LHCN-M2 (cell line): Measurements from ENCODE around the gene ZNF367. TPM values are rescaled to one million over a fixed set of nuclear protein-coding genes. Genes with fewer than 3 reads are reported as not detected.

Experiments used
- DNase-seq: peaks from one replicate; pipeline ENCODE4 v3.0.0-alpha.2; 2012; ENCODE audit warnings: low read depth
- total RNA-seq: library from RNA; depleted of rRNA; stranded (reverse); fragments of >200 nt; gene quantifications from 2 replicates; pipeline ENCODE4 v1.2.3, GENCODE V29; 2014

Gene ZNF367
- total RNA-seq, 1 experiment from 2014 or later = 21.8 TPM

DNA sequence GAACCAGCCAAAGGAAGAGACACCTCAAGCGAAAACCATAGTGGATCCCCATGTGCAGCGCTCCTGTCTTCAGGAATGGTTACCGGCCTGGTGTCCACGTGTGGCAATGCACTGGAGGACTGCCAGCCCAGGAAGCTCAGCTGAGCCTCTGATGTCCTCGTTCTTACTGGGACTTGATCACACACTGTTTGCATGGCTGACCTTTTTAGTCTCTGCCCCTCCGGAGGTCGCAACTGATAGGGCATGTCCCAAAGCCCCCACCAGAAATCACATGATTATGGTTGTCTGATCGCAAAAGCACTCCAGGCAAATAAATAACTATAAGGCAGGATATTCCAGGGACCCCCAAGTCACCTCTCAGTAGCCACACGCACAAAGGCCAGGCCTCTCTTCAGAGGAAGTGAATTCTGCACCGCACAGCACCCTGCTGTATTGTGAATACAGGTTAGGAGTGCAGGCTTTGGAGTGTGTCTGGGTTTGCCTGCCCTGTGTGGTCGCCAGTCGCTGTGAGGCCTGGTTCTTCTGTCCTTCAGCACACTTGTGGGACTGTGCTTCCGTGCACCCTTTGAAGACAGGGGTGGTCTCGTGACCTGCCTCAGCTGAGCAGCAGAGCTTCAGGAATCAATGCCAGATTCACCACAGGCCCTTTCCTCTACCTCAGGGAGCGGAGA, 18.4 kb upstream of the ZNF367 start:
- no peak for DNase-seq

GRCh38 chr9:96436063-96436455, 17.9 kb upstream of the ZNF367 start:
- no peak for DNase-seq

GRCh38 chr9:96435345-96435744, 17.2 kb upstream of the ZNF367 start:
- DNase-seq = no peak

- DNase-seq = no peak
Measured at GRCh38 chr9:96430377-96430776, 12.2 kb upstream of the ZNF367 start.

DNA sequence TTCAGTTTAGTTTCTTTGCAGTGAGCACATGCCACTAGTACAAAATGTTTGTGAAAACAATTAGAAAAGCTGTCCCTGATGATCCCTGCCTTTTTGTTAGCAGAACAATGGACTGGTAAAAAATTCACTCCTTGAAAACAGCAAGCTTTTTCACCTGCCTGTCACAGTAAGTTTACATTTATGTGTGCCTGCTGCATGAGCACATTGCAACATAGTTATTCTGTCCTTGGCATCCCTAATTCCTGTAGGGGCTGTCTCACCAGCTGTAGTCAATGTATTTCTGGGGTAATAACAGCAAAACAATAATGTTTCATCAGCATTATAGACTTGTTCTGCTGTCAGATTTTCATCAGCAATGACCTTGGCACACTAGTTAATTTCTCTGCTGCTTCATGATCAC, 11.6 kb upstream of the ZNF367 start:
- DNase-seq = no peak

DNA sequence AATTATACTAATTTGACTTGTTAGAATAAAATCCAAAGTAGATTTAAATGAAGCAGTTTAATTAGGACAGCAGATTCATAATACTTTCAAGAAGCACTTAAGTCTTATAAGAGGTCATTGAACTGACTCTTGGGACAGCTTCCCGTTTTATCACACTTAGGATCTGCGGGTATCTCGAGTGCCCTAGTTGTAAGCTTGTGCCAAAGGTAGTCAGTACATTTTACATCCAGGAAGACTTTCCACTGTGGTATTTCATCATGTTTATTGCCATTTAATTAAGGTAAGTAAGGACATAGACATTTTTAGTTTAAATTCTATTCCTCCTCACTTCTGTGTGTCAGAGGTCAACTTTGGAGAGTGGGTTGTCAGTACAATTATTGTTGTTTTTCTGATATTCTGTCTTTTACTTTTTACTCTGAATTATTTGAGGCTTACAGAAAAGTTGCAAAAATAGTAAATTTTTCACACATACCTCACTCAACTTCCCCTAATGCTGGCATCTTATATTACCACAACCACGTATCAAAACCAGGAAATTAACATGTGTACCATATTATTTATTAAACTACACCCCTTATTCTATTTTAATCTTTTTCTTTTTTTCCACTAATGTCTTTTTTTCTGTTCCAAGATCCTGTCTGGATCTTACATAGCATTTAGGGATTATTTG, 7.5 kb upstream of the ZNF367 start:
- DNase-seq = no peak

- no peak for DNase-seq
Measured at GRCh38 chr9:96423985-96424336, 5.8 kb upstream of the ZNF367 start.

- no peak for DNase-seq
Measured at GRCh38 chr9:96423322-96423984, 5.3 kb upstream of the ZNF367 start.

DNA sequence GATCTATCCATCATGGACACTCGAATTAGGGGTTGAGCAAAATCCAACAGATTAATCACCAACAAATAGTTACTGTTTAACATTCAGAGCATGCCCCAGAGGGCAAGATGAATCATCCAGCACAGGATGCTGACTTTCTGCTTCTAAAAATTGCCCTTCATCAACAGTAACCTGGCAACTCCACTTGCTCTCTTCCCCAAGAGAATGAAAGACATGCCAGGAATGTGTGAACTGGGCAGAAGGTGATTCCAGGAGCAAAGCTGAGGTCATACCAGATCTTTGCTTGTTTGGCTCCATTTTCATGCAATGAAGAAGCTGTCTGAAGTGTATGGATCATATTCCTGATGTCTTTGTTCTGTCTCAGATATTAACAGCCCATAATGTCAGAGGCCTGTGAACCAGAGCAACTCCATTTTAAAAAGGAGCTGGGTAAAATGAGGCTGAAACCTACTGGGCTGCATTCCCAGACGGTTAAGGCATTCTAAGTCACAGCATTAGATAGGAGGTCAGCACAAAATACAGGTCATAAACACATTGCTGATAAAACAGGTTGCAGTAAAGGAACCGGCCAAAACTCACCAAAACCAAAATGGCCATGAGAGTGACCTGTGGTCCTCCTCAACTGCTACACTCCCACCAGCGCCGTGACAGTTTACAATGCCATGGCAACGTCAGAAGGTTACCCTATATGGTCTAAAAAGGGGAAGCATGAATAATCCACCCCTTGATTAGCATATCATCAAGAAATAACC, 2.5 kb upstream of the ZNF367 start:
- DNase-seq = peak; percentile 97

DNA sequence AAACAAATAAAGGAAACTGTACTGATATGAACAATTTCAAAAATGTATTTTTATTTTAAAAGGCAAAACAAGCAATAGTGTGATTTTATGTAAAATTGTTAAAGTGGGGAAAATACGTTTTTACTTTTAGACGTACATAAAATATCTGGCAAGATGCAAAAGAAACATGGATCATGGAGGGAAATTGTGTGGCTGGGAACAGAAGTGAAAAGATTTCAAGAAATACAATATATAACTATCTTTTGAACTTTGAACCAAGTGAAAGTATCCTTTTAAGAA, 1.5 kb upstream of the ZNF367 start:
- DNase-seq = no peak

DNA sequence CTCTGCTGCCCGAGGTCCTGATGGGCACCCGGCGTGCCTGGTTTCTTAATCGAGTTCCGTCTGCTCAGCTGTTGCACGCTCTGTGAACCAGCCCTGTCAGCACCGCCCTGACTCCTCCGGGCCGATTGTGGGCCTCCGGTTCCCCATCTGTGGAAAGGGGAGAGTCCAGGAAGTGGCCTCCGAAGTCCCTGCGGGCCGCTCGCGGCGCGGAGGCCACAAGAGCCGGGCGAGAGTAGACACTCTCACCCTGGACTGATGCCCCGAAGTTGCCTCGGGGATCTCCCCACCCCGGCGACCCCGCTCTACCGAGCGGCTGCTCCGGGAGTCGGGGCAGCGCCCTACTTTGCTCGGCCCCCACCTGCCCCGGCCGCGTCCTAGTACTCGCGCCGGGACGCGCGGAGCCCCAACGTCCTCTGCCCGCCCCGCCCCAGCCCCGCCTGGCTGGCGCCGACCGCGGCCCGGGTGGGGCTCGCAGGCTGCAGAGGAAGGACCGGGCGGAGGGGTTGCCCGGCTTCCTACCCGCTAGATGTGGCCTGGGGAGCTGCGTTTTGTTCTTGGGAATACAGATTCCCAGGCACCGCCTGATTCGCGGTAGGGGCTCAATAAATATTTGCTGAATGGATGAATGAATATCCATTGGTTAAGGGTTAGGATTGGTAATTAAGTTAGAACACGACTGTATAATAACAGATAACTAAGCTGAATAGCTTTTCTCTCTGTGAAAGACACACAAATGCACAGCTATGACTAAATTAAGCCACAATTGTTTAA, 935 bp upstream of the ZNF367 start:
- peak; percentile 78 for DNase-seq

GRCh38 chr9:96417661-96418082, 498 bp downstream of the ZNF367 start:
- DNase-seq = no peak

- peak; percentile 76 for DNase-seq
Measured at GRCh38 chr9:96417051-96417586, 1.1 kb downstream of the ZNF367 start.

DNA sequence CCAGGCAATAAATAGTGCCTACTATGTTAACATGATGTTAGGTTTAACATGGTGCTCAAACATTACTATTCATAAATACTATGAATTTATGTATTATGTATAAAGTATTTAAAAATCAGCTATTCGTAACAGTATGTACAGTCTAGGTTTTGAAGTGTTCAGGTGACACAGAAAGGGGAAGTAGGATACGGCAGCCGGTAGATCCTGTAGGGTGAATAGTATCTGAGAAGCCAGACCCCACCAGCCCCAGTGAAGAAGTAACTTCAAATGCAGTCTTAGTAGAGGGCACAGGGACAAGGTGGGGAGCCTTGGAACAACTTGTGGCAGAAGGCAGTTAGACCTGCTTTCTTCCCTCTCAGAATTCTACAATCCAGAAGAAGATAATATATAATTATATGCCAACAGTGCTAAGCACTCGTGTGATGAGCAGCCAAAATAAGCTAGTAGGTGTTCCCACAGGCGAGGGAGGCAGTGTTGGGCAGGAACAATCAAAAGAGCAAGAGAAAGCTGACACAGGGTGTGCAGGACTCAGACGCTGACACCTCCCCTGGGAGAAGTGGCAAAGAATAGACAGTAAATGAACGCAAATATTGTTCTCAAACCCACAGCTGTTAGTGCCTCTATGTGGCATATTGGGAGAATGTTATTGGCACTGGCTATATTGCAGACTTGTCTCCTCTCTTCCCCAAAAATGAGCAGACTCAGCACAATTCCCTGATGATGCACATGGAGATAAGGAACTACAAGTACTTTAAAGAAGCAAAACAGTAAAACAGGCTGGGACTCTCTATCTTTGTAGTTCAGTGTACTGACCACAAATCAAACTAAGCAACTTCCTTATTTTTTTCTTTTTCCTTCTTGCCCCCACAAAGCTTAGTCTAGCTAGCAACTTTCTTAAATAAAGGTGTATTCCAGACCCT, 4.6 kb downstream of the ZNF367 start:
- DNase-seq = peak; percentile 6

- DNase-seq = no peak
Measured at GRCh38 chr9:96412174-96412913, 5.8 kb downstream of the ZNF367 start.

DNA sequence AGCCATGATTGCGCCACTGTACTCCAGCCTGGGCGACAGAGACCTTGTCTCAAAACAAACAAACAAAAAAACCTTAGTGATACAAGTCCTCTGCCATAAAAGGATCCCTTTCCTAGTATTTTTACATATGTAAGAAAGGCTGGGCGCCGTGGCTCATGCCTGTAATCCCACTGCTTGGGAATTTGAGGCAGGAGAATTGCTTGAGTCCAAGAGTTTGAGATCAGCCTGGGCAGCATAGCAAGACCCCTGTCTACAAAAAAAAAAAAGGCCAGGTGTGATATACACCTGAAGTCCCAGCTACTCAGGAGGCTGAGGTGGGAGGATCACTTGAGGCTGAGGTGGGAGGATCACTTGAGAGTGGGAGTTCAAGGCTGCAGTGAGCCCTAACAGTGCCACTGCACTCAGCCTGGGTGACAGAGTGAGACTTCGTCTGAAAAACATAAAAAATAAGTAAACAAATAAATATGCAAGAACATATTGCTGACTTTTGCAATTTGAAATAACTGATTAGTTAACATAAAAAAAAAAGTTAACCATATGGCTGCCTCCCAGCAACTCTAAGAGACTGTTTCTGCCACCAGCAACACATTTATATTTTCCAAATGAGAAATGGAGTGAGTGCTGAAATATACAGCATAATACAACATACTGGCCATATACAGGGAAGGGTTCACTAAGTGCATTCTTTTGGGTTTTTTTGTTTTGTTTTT, 6.9 kb downstream of the ZNF367 start:
- DNase-seq = no peak

DNA sequence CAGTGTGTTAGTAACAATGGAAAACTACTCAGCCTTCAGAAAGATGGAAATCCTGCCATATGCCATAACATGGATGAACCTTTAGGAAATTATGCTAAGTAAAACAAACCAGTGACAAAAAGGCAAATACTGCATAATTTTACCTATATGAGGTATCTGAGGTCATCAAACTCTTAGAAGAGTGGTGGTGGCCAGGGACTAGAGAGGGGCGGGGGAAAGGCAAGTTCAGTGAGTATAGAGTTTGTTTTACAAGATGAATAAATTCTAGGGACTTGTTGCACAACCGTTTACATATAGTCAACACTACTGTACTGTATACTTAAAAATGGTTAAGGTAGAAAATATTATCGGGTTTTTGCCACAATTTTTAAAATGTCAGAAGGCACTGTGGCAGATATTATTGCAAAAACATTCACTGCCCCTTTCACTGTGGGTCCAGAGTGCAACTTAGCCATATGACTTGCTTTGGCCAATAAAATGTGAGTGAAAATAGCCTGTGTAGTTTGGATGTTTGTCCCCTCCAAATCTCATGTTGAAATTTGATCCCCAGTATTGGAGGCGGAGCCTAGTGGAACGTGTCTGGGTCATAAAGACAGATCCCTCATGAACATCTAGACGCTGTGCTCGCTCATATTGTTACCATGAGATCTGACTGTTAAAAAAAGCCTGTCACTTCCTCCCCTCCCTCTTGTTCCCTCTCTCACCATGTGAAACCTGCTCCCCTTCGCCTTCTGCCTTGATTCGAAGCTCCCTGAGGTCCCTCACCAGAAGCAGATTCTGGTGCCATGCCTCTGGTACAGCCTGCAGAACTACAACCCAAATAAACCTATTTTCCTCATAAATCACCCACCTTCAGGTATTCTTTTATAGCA, 9.5 kb downstream of the ZNF367 start:
- no peak for DNase-seq
